Esophagus muscularis mucosa (tissue), 4 donors: ENCODE data around the gene UBE2S. TPM values are rescaled to one million over a fixed set of nuclear protein-coding genes. Genes with fewer than 3 reads are reported as not detected.
"Not testable (repeated sequence)": the region's sequence is repeated elsewhere in the genome, so short reads cannot be mapped to it uniquely, and the experiment has no call there.

Experiments used
- DNase-seq: peaks from one replicate; pipeline ENCODE4 v3.0.0-alpha.2; 2017; ENCODE audit errors: extremely low spot score
- H3K27ac ChIP-seq, 4 donors: fragments of 200-600 bp; sonication (generic); replicated peaks in 1 of 4; 1 replicate in 3 of 4; 2 replicates in 1 of 4; pipeline ENCODE4 v1.5.1; 2016 to 2019; ENCODE audit warnings: mild to moderate bottlenecking in 1 of 4
- H3K27me3 ChIP-seq, 4 donors: fragments of 200-600 bp; sonication (generic); one replicate each; pipeline versions ENCODE4 v1.5.1 to v1.6.0; 2016 to 2019
- H3K36me3 ChIP-seq, 4 donors: fragments of 200-600 bp; sonication (generic); one replicate each; pipeline ENCODE4 v1.5.1; 2016 to 2019
- H3K4me1 ChIP-seq, 4 donors: fragments of 200-600 bp; sonication (generic); one replicate each; pipeline ENCODE4 v1.5.1; 2016 to 2019
- H3K4me3 ChIP-seq, 4 donors: fragments of 200-600 bp; sonication (generic); 1 replicate in 2 of 4; 2 replicates in 2 of 4; pipeline ENCODE4 v1.5.1; 2016 to 2019; ENCODE audit warnings: mild to moderate bottlenecking in 4 of 4, moderate library complexity in 1 of 4
- H3K9me3 ChIP-seq, 4 donors: fragments of 200-600 bp; sonication (generic); 1 replicate in 3 of 4; 2 replicates in 1 of 4; pipeline ENCODE4 v1.5.1; 2016 to 2019
- CTCF ChIP-seq, 3 experiments: fragments of 200-600 bp in 2 of 3; fragments of 450-650 bp in 1 of 3; sonication (generic) in 2 of 3; IDR thresholded peaks; one replicate each; pipeline ENCODE4 v1.5.1; 2017 to 2019; ENCODE audit warnings: antibody characterized with exemption in 3 of 3, mild to moderate bottlenecking in 2 of 3, moderate library complexity in 1 of 3
- EP300 ChIP-seq: sonication (generic); formaldehyde crosslinking; IDR thresholded peaks from one replicate; pipeline ENCODE4 v1.6.1; 2017; ENCODE audit warnings: antibody characterized with exemption
- POLR2A ChIP-seq: fragments of 450-650 bp; IDR thresholded peaks from one replicate; pipeline ENCODE4 v1.6.1; 2017; ENCODE audit warnings: antibody characterized with exemption, moderate library complexity, mild to moderate bottlenecking, low read depth
- POLR2AphosphoS5 ChIP-seq, 2 donors: sonication (generic); formaldehyde crosslinking; IDR thresholded peaks; one replicate each; pipeline ENCODE4 v1.6.1; 2017; ENCODE audit warnings: antibody characterized with exemption in 2 of 2
- WGBS: methylation state at CpG from one replicate; pipeline ENCODE4 v1.1.5; 2018; 5-methylcytosine and 5-hydroxymethylcytosine counted together
- intact Hi-C: fragments of 100-400 bp; cut with DNase I; formaldehyde crosslinking; loops from one replicate; pipeline ENCODE4 v1.15.1; 2023
- total RNA-seq, 4 donors: library from RNA; depleted of rRNA; stranded (reverse); fragments of >200 nt; gene quantifications; one replicate each; pipeline versions ENCODE4 v1.1.0 to v1.2.1, GENCODE V29; 2016

Gene UBE2S
- total RNA-seq, 4 donors from 2014 or later: 9.1 to 37.9 (median 22.0) TPM

- TF ChIP-seq POLR2AphosphoS5 (IDR thresholded peaks at IDR 0.05) (no peak), EP300 (no peak), CTCF (IDR thresholded peaks at IDR 0.05) (no peak), POLR2A (no peak)
- H3K4me3 ChIP-seq: no peak overlapping the region
- no peaks in the 10 kb centered on the region for H3K9me3 ChIP-seq
- WGBS: 86% methylated on average over 2 of the region's 2 CpGs
- peaks cover 29 to 62% (median 56%) of the 10 kb centered on the region in 4 donors for H3K36me3 ChIP-seq
- intact Hi-C loops: no loop called here
- H3K27ac ChIP-seq: no peak overlapping the region
- H3K27me3 ChIP-seq: no peaks in the 10 kb centered on the region
- H3K4me1 ChIP-seq: peaks cover 10 to 24% (median 18%) of the 10 kb centered on the region in 4 donors
- no peak for DNase-seq
Measured at GRCh38 chr19:55402509-55402908, 5.1 kb downstream of the UBE2S start.

GRCh38 chr19:55401390-55401789 is 6.2 kb downstream of the UBE2S start:
- Histone ChIP-seq H3K4me1 (peaks cover 3 to 13% (median 11%) of the 10 kb centered on the region in 4 donors), H3K36me3 (peaks cover 29 to 62% (median 56%) of the 10 kb centered on the region in 4 donors)
- H3K27ac ChIP-seq, intact Hi-C loops, DNase-seq, H3K27me3 ChIP-seq, H3K9me3 ChIP-seq, H3K4me3 ChIP-seq: not testable (repeated sequence)
- WGBS: 84% methylated on average over 22 of the region's 28 CpGs

- Histone ChIP-seq H3K9me3 (no peaks in the 10 kb centered on the region), H3K36me3 (peaks cover 29 to 53% (median 51%) of the 10 kb centered on the region in 4 donors), H3K27ac (no peak overlapping the region), H3K4me1 (peaks cover 0 to 4% (median 2%) of the 10 kb centered on the region in 4 donors), H3K4me3 (no peak overlapping the region), H3K27me3 (no peaks in the 10 kb centered on the region)
- TF ChIP-seq CTCF (IDR thresholded peaks at IDR 0.05) (no peak), POLR2A (no peak), POLR2AphosphoS5 (IDR thresholded peaks at IDR 0.05) (no peak), EP300 (no peak)
- DNase-seq: no peak
- intact Hi-C loops: no loop called here
- WGBS: 85% methylated on average over 11 of the region's 14 CpGs
Measured at GRCh38 chr19:55400281-55401087, 7.1 kb downstream of the UBE2S start.

DNA sequence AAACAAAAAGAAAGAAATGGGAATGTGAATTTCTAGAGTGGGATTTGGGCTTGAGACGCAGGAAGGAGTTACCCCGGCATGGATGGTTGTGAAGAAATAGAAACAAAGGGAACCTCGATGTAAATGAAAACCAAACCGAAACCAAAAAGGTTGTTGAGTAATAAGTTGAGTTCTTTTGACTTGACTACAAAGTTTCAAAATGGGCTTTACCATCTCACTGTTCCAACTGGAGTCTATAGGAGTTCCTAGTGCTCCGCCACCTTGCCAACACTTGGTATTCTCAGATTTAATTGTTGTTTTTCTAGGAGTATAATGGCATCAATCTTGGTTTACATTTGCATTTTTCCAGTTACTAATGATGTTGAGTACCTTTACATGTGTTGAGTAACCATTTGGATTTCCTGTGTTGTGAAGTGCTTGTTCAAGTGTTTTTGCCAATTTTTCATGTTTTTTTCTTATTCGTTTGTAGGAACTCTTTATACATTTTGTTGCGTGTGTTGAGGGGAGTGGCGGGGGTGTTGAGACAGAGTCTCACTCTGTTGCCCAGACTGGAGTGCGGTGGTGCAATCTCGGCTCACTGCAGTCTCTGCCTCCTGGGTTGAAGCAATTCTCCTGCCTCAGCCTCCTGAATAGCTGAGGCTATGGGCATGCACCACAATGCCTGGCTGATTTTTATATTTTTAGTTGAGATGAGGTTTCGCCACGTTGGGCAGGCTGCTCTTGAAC is 9.2 kb downstream of the UBE2S start:
- no peak for DNase-seq
- TF ChIP-seq POLR2AphosphoS5 (IDR thresholded peaks at IDR 0.05) (no peak), EP300 (no peak), POLR2A (no peak), CTCF (IDR thresholded peaks at IDR 0.05) (no peak)
- Histone ChIP-seq H3K36me3 (peaks cover 23 to 32% (median 31%) of the 10 kb centered on the region in 4 donors), H3K27ac (no peak overlapping the region), H3K4me1 (no peaks in the 10 kb centered on the region), H3K4me3 (no peak overlapping the region), H3K27me3 (no peaks in the 10 kb centered on the region), H3K9me3 (no peaks in the 10 kb centered on the region)
- intact Hi-C loops: no loop called here
- WGBS: 84% methylated on average over 12 of the region's 12 CpGs
